ENCODE measurements around the gene PGBD1.

PGBD1 gene, protein sequence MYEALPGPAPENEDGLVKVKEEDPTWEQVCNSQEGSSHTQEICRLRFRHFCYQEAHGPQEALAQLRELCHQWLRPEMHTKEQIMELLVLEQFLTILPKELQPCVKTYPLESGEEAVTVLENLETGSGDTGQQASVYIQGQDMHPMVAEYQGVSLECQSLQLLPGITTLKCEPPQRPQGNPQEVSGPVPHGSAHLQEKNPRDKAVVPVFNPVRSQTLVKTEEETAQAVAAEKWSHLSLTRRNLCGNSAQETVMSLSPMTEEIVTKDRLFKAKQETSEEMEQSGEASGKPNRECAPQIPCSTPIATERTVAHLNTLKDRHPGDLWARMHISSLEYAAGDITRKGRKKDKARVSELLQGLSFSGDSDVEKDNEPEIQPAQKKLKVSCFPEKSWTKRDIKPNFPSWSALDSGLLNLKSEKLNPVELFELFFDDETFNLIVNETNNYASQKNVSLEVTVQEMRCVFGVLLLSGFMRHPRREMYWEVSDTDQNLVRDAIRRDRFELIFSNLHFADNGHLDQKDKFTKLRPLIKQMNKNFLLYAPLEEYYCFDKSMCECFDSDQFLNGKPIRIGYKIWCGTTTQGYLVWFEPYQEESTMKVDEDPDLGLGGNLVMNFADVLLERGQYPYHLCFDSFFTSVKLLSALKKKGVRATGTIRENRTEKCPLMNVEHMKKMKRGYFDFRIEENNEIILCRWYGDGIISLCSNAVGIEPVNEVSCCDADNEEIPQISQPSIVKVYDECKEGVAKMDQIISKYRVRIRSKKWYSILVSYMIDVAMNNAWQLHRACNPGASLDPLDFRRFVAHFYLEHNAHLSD

DNA sequence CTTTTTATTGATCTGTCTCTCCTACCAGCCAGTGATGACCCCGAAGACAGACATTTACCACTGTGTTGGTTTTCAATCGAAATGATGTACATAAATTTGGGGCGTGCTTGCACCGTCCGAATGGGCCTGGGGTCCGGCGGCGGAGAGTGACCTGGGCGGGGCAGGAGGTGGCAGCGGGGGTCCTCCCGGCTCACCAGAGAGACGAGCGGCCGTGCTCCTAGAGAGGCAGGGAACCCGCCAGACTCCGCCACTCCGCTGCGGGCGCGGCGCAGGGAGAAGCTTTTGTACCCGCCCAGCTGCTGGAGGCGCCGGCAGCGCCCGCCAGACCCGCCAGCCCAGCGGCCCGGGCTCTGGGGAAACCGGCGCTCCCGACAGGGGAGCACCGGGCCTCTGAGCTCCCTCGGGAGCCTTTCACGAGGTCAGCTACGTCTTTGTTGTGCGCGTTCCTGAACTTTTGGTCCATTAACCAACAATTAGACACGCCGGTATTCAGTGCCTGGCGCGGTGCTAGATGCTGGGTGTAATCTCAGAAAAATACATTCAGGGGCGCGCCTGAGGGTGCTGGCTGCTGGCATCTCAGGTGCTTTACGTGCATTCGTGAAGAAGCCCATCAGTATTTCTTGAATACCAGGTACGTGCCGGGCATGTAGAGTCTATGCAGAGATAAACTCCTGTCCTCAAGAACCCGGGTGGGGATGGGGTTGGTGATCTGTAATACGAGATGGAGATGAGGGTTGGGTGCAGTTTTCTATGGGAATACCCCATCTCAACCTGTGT lies at the start of gene PGBD1:
TSS of gene PGBD1 (plus strand) at position 285 of the 777 bp plus-strand sequence. CDS start 2,242 bp downstream, outside the sequence.
- ATAC-seq: peak; percentile 86
- peaks cover 40% of the 10 kb centered on the region for H3K36me3 Mint-ChIP-seq
- H3K27me3 Mint-ChIP-seq: peaks cover 32% of the 10 kb centered on the region
- no peak within 1 kb of the TSS for H3K27ac Mint-ChIP-seq
- peak within 1 kb of the TSS; percentile 78 for H3K4me3 Mint-ChIP-seq
- no peaks in the 10 kb centered on the region for H3K9me3 Mint-ChIP-seq
- peaks cover 7% of the 10 kb centered on the region for H3K4me1 Mint-ChIP-seq

DNA sequence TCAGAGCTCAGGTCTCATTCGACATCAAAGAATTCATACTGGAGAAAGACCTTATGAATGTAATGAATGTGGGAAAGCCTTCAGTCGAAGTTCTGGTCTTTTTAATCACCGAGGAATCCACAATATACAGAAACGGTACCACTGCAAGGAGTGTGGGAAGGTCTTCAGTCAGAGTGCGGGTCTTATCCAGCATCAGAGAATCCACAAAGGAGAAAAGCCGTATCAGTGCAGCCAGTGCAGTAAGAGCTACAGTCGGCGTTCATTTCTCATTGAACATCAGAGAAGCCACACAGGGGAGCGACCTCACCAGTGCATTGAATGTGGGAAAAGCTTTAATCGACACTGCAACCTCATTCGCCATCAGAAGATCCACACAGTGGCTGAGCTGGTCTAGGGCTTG lies 48.6 kb upstream of the PGBD1 start:
- peaks cover 11% of the 10 kb centered on the region for H3K4me1 Mint-ChIP-seq
- ATAC-seq: no peak
- no peak overlapping the region for H3K27ac Mint-ChIP-seq
- H3K36me3 Mint-ChIP-seq: peaks cover 89% of the 10 kb centered on the region
- H3K4me3 Mint-ChIP-seq: no peak overlapping the region
- H3K27me3 Mint-ChIP-seq: no peaks in the 10 kb centered on the region
- peaks cover 8% of the 10 kb centered on the region for H3K9me3 Mint-ChIP-seq

DNA sequence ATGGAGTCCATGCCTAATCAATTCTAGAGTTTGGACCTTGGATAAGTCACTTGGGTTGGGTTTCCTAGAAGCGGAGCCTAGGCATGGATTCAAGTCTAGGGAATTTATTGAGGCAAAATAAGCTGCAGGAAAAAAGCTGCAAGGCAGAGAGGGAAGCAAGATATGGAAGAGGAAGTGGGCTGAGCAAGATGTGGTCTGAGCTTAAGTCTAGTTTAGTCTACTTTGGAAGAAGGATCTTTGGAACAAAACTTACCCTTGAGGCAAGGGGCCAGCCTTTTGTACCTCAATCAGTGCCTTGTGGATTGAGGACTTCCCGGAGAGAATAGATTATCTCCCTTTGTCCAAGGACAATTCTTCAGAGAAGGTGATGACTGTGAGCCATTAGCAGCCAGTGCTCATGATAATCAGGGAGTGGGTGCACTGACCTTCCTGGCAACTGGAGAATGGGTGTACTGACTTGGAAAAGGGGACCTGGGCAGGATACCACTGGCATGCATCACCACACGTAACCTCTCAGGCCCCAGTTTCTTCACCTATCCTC lies 45.4 kb upstream of the PGBD1 start:
- H3K4me1 Mint-ChIP-seq: no peaks in the 10 kb centered on the region
- no peak overlapping the region for H3K27ac Mint-ChIP-seq
- peaks cover 78% of the 10 kb centered on the region for H3K36me3 Mint-ChIP-seq
- peaks cover 5% of the 10 kb centered on the region for H3K9me3 Mint-ChIP-seq
- no peaks in the 10 kb centered on the region for H3K27me3 Mint-ChIP-seq
- ATAC-seq: no peak
- no peak overlapping the region for H3K4me3 Mint-ChIP-seq

DNA sequence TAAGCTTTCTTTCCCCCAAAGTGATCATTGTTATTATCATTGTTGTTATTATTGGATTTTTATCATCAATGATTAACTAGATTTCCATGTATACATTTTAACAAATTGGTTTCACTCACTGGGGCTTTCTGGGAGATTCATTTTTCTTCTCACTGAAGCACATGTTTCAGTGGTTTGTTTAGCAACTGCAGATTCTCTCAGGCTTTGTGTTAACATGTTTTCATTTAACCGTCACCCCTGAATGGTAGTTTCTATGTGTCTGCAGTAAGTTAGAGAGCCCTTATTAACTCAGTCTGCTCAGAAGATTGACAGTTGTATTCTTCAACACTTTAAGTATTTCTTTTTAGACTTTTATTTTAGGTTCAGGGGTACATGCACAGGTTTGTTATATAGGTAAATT lies 41.7 kb upstream of the PGBD1 start:
- no peaks in the 10 kb centered on the region for H3K27me3 Mint-ChIP-seq
- H3K4me1 Mint-ChIP-seq: peaks cover 8% of the 10 kb centered on the region
- H3K36me3 Mint-ChIP-seq: peaks cover 58% of the 10 kb centered on the region
- no peak overlapping the region for H3K4me3 Mint-ChIP-seq
- H3K27ac Mint-ChIP-seq: no peak overlapping the region
- H3K9me3 Mint-ChIP-seq: no peaks in the 10 kb centered on the region
- ATAC-seq: no peak

DNA sequence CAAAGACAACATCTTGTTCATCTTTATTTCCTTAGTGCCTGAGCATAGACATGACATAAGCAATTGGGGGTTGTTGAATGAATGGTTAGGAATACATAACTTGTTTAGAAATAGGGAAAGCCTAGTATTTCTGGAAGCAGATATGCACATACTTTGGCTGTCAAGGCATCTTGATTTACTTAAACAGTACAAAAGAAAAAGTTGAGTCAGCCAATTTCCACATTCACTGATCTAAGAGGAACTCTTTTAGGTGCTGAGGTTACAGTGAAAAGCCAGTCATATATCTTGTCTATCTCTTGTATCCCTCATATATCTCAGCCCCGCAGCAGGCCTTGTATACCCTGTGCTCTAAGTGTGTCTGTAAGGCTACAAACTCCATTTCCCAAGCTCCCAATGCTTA lies 40.9 kb upstream of the PGBD1 start:
- Mint-ChIP-seq H3K4me1 (peaks cover 8% of the 10 kb centered on the region), H3K9me3 (no peaks in the 10 kb centered on the region), H3K4me3 (no peak overlapping the region), H3K36me3 (peaks cover 57% of the 10 kb centered on the region), H3K27ac (no peak overlapping the region), H3K27me3 (no peaks in the 10 kb centered on the region)
- no peak for ATAC-seq

DNA sequence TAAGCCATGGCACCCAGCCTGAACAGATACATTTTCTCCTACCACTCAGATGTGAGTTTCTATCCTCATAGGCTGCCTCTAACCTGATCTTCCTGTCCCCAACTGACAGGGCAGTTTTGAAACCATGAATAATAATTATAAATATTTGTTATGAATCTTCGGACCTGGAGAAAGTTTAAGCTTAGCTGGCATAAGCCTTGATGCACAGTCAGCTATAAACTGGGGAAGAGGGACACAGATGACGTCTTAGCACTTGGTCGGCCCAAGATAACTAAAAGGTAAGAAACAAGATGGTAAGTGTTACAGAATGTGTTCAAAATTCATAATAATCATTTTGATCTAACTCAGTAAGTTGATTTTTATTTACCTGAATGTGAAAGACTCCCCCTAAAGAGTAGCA lies 37.4 kb upstream of the PGBD1 start:
- Mint-ChIP-seq H3K4me3 (no peak overlapping the region), H3K27me3 (no peaks in the 10 kb centered on the region), H3K4me1 (peaks cover 21% of the 10 kb centered on the region), H3K9me3 (no peaks in the 10 kb centered on the region), H3K27ac (no peak overlapping the region), H3K36me3 (peaks cover 61% of the 10 kb centered on the region)
- ATAC-seq: no peak

DNA sequence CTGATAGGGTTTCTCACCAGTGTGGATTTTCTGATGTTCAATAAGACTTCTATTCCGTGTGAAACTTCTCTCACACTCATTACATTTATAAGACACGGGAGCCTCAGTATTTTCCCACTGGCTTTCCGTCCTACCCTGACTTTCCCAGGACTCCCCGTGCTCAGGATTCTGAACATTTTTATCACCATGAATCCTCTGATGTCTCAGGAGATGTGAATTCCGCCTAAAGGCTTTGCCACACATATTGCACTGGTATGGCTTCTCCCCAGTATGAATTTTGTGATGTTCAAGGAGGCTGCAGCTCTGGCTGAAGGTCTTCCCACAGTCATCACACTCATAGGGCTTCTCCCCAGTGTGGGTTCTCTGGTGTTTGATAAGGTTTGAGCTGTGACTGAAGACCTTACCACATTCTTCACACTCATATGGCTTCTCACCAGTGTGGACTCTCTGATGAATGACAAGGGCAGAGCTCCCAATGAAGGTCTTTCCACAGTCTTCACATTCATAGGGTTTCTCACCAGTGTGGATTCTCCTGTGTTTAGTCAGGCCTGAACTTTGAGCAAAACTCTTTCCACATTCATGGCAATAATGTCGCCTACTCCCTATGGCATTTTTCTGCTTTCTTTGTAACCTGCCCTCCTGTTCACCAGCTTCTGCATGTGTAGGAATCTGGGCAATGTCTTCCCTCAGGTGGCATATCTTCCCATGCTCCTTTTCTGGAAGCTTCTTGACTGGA lies 36.0 kb upstream of the PGBD1 start:
- Mint-ChIP-seq H3K27me3 (no peaks in the 10 kb centered on the region), H3K4me1 (peaks cover 21% of the 10 kb centered on the region), H3K27ac (no peak overlapping the region), H3K36me3 (peaks cover 55% of the 10 kb centered on the region), H3K4me3 (no peak overlapping the region), H3K9me3 (no peaks in the 10 kb centered on the region)
- ATAC-seq: no peak

DNA sequence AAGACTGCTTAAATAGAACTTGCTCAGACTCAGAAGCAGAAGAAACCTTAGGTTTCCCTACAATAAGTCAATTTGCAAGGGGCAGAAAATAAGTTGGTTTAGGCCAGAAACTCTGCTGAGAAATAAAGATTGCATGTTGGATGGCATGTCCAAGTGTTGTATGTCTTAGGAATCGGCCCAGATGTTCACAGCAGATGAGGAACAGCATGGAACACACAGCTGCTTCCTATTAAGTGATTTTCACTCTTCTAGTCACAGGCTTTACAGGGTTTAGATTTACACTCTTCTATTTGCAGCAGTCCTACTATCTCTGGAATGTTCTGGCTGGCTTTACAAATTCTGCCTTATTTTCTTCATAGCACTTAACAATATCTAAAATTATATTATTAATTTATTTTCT lies 32.5 kb upstream of the PGBD1 start:
- Mint-ChIP-seq H3K27me3 (no peaks in the 10 kb centered on the region), H3K27ac (no peak overlapping the region), H3K4me3 (no peak overlapping the region), H3K4me1 (peaks cover 34% of the 10 kb centered on the region), H3K9me3 (no peaks in the 10 kb centered on the region), H3K36me3 (peaks cover 46% of the 10 kb centered on the region)
- ATAC-seq: no peak

DNA sequence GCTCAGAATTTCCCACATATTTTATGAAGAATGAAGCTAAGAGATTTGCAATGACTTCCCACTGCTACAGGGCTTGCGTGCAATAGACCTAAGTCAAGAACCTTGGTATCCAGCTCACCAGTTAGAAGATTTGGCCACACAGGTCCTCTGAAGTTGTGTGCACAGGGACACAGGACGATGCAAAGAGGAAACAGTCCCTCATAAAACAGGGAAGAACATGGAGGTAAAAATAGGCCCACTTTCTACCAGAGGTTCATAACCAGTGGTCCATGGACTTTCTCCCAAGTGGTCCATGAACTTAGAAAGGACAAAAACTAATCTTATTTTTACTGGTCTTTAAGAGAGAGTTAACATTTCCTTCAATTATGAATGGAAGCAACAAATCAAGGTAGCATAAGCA lies 30.6 kb upstream of the PGBD1 start:
- no peaks in the 10 kb centered on the region for H3K9me3 Mint-ChIP-seq
- peak overlapping the region; percentile 22 for H3K27ac Mint-ChIP-seq
- H3K27me3 Mint-ChIP-seq: no peaks in the 10 kb centered on the region

DNA sequence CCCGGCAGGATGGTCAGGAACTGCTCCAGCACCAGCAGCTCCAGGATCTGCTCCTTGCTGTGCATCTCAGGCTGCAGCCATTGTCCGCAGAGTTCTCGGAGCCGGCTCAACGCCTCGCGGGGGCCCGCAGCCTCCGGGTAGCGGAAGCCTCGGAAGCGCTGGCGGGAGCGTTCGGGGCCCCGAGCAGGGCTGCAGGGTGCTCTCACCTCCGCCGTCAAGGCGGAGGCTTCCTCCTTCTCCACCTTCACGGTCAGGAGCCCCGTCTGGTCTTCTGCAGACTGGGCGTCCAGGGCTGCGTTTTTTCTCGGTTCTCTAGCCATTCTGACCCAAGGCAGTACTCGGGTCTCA lies 29.7 kb upstream of the PGBD1 start:
- peaks cover 21% of the 10 kb centered on the region for H3K36me3 Mint-ChIP-seq
- H3K4me3 Mint-ChIP-seq: peak overlapping the region; percentile 97
- H3K4me1 Mint-ChIP-seq: peaks cover 34% of the 10 kb centered on the region
- H3K27me3 Mint-ChIP-seq: no peaks in the 10 kb centered on the region
- H3K9me3 Mint-ChIP-seq: no peaks in the 10 kb centered on the region
- peak overlapping the region; percentile 90 for H3K27ac Mint-ChIP-seq
- peak; percentile 73 for ATAC-seq

More for the DNA sequence above, 30.6 kb upstream of the PGBD1 start:
- peaks cover 30% of the 10 kb centered on the region for H3K36me3 Mint-ChIP-seq
- ATAC-seq: no peak
- peak overlapping the region; percentile 52 for H3K4me3 Mint-ChIP-seq
- peaks cover 34% of the 10 kb centered on the region for H3K4me1 Mint-ChIP-seq

DNA sequence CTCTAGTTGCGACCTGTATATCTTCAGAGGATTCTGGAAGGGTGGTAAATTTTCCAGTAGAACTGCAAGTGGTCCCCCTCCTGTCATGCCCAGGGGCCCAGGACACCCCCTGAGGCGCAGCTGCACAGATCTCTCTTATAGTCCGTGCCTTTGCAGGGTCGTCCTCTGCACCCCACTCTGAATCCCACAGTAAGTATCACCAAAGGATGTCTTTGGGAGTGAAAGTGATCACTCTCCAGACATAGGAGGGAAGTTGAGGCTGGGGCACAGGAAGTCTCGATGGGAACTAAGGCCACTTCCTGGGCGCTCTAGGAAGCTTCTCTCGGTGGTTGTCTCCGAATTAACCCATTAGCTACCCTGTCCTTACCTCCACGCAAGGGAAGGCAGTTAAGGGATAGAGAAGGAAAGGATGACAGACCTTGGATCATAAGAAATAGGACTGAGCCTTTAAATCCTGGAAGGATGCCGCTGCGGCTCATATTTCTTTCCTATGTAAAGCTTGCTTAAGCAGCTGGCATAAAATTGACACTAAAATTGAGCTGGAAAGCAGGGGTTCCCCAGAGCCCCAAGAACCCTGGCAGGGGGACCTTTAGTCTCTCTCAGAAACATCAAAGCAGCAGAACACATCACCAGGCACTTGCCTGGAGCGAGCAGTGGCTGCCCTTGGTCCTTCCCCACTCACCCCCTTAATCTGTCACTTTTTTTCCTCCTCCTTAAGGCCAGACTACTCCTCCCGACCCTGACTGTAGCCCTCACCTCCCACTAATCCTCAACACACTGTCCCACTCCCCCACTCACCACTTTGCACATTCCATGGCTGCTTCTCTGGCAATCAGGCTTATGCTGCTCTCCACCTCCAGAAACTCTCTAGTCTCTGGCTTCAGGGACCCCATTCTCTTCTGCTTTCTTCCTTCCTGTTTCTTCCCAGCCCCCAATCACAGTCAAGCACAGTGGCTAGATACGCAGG lies 29.1 kb upstream of the PGBD1 start, which contains the start of gene ZKSCAN4:
TSS of gene ZKSCAN4 (minus strand) at position 261 of the 967 bp plus-strand sequence. CDS start 289 bp downstream, outside the sequence.
- Mint-ChIP-seq H3K9me3 (no peaks in the 10 kb centered on the region), H3K27me3 (no peaks in the 10 kb centered on the region), H3K4me1 (peaks cover 31% of the 10 kb centered on the region), H3K36me3 (peaks cover 14% of the 10 kb centered on the region), H3K4me3 (peak within 1 kb of the TSS; percentile 97), H3K27ac (peak within 1 kb of the TSS; percentile 90)
- peak; percentile 97 for ATAC-seq

DNA sequence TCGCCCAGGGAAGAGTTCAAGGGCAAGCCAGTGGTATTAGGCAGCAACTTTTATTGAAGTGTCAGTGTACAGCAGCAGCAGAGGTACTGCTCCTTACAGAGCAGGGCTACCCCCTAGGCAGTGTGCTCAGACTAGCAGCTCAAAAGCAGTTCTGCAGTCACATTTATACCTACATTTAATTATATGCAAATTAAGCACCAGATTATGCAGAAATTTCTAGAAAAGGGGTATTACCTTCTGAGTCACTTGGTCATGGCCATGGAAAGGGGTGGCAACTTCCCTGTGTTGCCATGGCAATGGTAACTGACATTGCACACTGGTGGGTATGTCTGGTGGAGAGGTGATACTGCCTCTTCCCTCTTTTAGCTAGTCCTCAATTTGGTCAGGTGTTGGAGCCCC lies 27.3 kb upstream of the PGBD1 start:
- H3K27ac Mint-ChIP-seq: no peak overlapping the region
- no peak overlapping the region for H3K4me3 Mint-ChIP-seq
- no peaks in the 10 kb centered on the region for H3K27me3 Mint-ChIP-seq
- peaks cover 27% of the 10 kb centered on the region for H3K4me1 Mint-ChIP-seq
- ATAC-seq: no peak
- peaks cover 5% of the 10 kb centered on the region for H3K9me3 Mint-ChIP-seq
- H3K36me3 Mint-ChIP-seq: no peaks in the 10 kb centered on the region

DNA sequence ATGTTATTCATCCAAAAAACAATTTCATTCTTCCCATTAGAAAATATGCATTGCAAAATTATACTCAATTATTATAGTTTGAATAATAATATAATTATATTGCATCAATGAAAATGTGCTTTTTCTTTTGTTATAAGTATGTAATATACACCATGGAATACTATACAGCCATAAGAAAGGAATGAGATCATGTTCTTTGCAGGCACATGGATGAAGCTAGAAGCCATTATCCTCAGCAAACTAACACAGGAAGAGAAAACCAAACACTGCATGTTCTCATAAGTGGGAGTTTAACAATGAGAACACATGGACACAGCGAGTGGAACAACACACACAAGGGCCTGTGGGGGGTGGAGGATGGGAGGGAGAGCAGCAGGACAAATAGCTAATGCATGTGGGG lies 24.3 kb upstream of the PGBD1 start:
- peaks cover 7% of the 10 kb centered on the region for H3K36me3 Mint-ChIP-seq
- no peaks in the 10 kb centered on the region for H3K27me3 Mint-ChIP-seq
- peaks cover 15% of the 10 kb centered on the region for H3K9me3 Mint-ChIP-seq
- H3K27ac Mint-ChIP-seq: no peak overlapping the region
- H3K4me3 Mint-ChIP-seq: no peak overlapping the region
- peaks cover 15% of the 10 kb centered on the region for H3K4me1 Mint-ChIP-seq
- ATAC-seq: no peak

All from stimulated activated memory B cell treated with anti-CD40 and anti-IgM and Interleukin-4, amounts not matched to agents 10 μg/mL and 1 μg/mL and 100 μg/mL, for 72 hours (primary cell).